Activated naive CD4-positive, alpha-beta T cell treated with anti-CD3 and anti-CD28 coated beads for 36 hours (primary cell): ENCODE measurements around the gene GYPB. TPM values are rescaled to one million over a fixed set of nuclear protein-coding genes. Genes with fewer than 3 reads are reported as not detected.
"Not testable (repeated sequence)": the region's sequence is repeated elsewhere in the genome, so short reads cannot be mapped to it uniquely, and the experiment has no call there.

ENCODE experiments used
- CTCF ChIA-PET: fragments of 350-600 bp; sonication (Branson Sonifier 250); formaldehyde crosslinking; loops from one replicate; lab custom pipeline; 2021; ENCODE audit warnings: antibody characterized with exemption; lab: Charles Lee
- DNase-seq: peaks from one replicate; pipeline ENCODE4 v3.0.0-alpha.2; 2020
- H3K27ac Mint-ChIP-seq: one replicate; pipeline ENCODE4 v1.8.0; 2021; ENCODE audit warnings: mild to moderate bottlenecking, mixed read lengths
- H3K27me3 Mint-ChIP-seq: one replicate; pipeline ENCODE4 v1.8.0; 2021; ENCODE audit warnings: low read depth, mixed read lengths
- H3K36me3 Mint-ChIP-seq: one replicate; pipeline ENCODE4 v1.8.0; 2021; ENCODE audit warnings: low read depth, mixed read lengths
- H3K4me1 Mint-ChIP-seq: one replicate; pipeline ENCODE4 v1.8.0; 2021; ENCODE audit warnings: low read depth, mixed read lengths
- H3K4me3 Mint-ChIP-seq: one replicate; pipeline ENCODE4 v1.8.0; 2021; ENCODE audit warnings: mild to moderate bottlenecking, moderate library complexity, mixed read lengths
- H3K9me3 Mint-ChIP-seq: one replicate; pipeline ENCODE4 v1.8.0; 2021; ENCODE audit warnings: mixed read lengths
- intact Hi-C: fragments of 100-400 bp; cut with micrococcal nuclease; formaldehyde crosslinking; loops from one replicate; pipeline ENCODE4 v1.15.1; 2023
- total RNA-seq, 2 experiments: library from RNA; stranded (reverse); gene quantifications; one replicate each; pipeline ENCODE4 v1.2.3, GENCODE V29; 2021

Gene GYPB
- total RNA-seq, 2 experiments from 2014 or later, result not detected

GRCh38 chr4:143955306-143955705 is 63.9 kb downstream of the GYPB start:
- H3K27ac Mint-ChIP-seq, intact Hi-C loops, CTCF ChIA-PET, DNase-seq, H3K36me3 Mint-ChIP-seq, H3K4me1 Mint-ChIP-seq, H3K27me3 Mint-ChIP-seq, H3K4me3 Mint-ChIP-seq: not testable (repeated sequence)
- peaks cover 14% of the 10 kb centered on the region for H3K9me3 Mint-ChIP-seq

- H3K4me1 Mint-ChIP-seq, intact Hi-C loops, H3K4me3 Mint-ChIP-seq, H3K36me3 Mint-ChIP-seq, H3K27me3 Mint-ChIP-seq, H3K27ac Mint-ChIP-seq, CTCF ChIA-PET, DNase-seq: not testable (repeated sequence)
- peaks cover 14% of the 10 kb centered on the region for H3K9me3 Mint-ChIP-seq
Observed at GRCh38 chr4:143951458-143951972, 67.7 kb downstream of the GYPB start.

- H3K9me3 Mint-ChIP-seq, result peaks cover 14% of the 10 kb centered on the region
- H3K4me3 Mint-ChIP-seq, H3K27me3 Mint-ChIP-seq, CTCF ChIA-PET, H3K27ac Mint-ChIP-seq, H3K4me1 Mint-ChIP-seq, intact Hi-C loops, DNase-seq, H3K36me3 Mint-ChIP-seq: not testable (repeated sequence)
Observed at GRCh38 chr4:143950967-143951366, 68.2 kb downstream of the GYPB start.

GRCh38 chr4:143950185-143950584 is 69.0 kb downstream of the GYPB start:
- H3K4me3 Mint-ChIP-seq, H3K27me3 Mint-ChIP-seq, H3K36me3 Mint-ChIP-seq, H3K4me1 Mint-ChIP-seq, DNase-seq, intact Hi-C loops, H3K27ac Mint-ChIP-seq, CTCF ChIA-PET: not testable (repeated sequence)
- peaks cover 14% of the 10 kb centered on the region for H3K9me3 Mint-ChIP-seq

GRCh38 chr4:143947493-143947892 is 71.7 kb downstream of the GYPB start:
- intact Hi-C loops, result not testable (repeated sequence)

More at GRCh38 chr4:143947493-143947892, 71.7 kb downstream of the GYPB start:
- CTCF ChIA-PET, H3K4me1 Mint-ChIP-seq, H3K36me3 Mint-ChIP-seq, DNase-seq, H3K4me3 Mint-ChIP-seq, H3K27ac Mint-ChIP-seq, H3K27me3 Mint-ChIP-seq: not testable (repeated sequence)
- H3K9me3 Mint-ChIP-seq, result peaks cover 12% of the 10 kb centered on the region

Other genes starting within 250 kb of the GYPB start
- gene GYPE, start 113.8 kb downstream of the GYPB start, total RNA-seq, result under 1 TPM; 0.24 to 0.49 TPM
- gene GYPA, start 121.3 kb upstream of the GYPB start, total RNA-seq, result not detected